ENCODE data around the gene HDGF.

- TF ChIP-seq CTCF (IDR thresholded peaks at IDR 0.05) (no peak), POLR2A (IDR thresholded peaks at IDR 0.05) (no peak)
Measured at GRCh38 chr1:156696755-156697154, 54.7 kb downstream of the HDGF start.

All from testis (tissue), 2 donors.